Neural cell (in vitro differentiated cells): Measurements from ENCODE around the gene HS1BP3.

ENCODE experiments used
- EP300 ChIP-seq: fragments of 450-650 bp; conservative IDR thresholded peaks from 2 replicates; pipeline ENCODE4 v1.6.1; 2014; ENCODE audit warnings: antibody characterized with exemption, mild to moderate bottlenecking, moderate library complexity; ENCODE audit not compliant: poor library complexity, severe bottlenecking
- EZH2 ChIP-seq: fragments of 200-600, 300-800 bp; shearing (Covaris generic), sonication (generic); IDR thresholded peaks from 2 replicates; pipeline ENCODE4 v1.6.1; 2014; ENCODE audit warnings: antibody characterized with exemption, low read length, borderline replicate concordance, mild to moderate bottlenecking; ENCODE audit not compliant: insufficient read depth, poor library complexity, severe bottlenecking
- MXI1 ChIP-seq: fragments of 450-650 bp; conservative IDR thresholded peaks from 2 replicates; pipeline ENCODE4 v1.6.1; 2014; ENCODE audit warnings: antibody characterized with exemption, mild to moderate bottlenecking; ENCODE audit not compliant: poor library complexity, severe bottlenecking
- POLR2AphosphoS5 ChIP-seq: IDR thresholded peaks from 2 replicates; pipeline ENCODE4 v1.6.1; 2012
- SMC3 ChIP-seq: fragments of 450-650 bp; conservative IDR thresholded peaks from 2 replicates; pipeline ENCODE4 v1.6.1; 2014; ENCODE audit warnings: antibody characterized with exemption, mild to moderate bottlenecking, moderate library complexity; ENCODE audit not compliant: poor library complexity
- TAF1 ChIP-seq: IDR thresholded peaks from 2 replicates; pipeline ENCODE4 v1.6.1; 2012; ENCODE audit warnings: low read depth
- TF ChIP-seq, protein P1 (sequence below): fragments of 450-650 bp; IDR thresholded peaks from 2 replicates; pipeline ENCODE4 v1.5.1; 2014; ENCODE audit warnings: antibody characterized with exemption, mild to moderate bottlenecking, moderate library complexity; ENCODE audit not compliant: poor library complexity, severe bottlenecking
- TF ChIP-seq, protein P2 (sequence below): IDR thresholded peaks from 2 replicates; pipeline ENCODE4 v1.6.1; 2012; ENCODE audit warnings: borderline replicate concordance

DNA sequence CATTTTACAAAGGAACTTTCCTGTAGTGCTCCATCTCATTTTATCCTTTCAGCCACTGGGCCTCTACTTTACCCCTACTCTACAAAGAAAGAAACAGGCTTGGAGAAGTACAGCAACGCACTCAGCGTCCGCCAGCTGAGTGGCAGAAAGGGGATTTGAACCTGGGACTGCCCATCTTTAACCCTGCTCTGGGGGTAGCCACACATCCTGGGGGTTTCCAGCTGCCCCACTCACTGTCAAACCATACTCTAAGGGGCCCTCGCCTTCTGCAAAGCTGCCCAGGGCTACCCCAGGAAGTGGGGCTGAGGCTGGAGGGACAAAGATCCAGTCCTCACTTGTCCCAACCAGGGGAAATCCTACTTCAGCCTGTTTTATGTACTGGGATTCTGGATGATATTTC lies 17.9 kb downstream of the HS1BP3 start:
- TF ChIP-seq, protein P1, sequence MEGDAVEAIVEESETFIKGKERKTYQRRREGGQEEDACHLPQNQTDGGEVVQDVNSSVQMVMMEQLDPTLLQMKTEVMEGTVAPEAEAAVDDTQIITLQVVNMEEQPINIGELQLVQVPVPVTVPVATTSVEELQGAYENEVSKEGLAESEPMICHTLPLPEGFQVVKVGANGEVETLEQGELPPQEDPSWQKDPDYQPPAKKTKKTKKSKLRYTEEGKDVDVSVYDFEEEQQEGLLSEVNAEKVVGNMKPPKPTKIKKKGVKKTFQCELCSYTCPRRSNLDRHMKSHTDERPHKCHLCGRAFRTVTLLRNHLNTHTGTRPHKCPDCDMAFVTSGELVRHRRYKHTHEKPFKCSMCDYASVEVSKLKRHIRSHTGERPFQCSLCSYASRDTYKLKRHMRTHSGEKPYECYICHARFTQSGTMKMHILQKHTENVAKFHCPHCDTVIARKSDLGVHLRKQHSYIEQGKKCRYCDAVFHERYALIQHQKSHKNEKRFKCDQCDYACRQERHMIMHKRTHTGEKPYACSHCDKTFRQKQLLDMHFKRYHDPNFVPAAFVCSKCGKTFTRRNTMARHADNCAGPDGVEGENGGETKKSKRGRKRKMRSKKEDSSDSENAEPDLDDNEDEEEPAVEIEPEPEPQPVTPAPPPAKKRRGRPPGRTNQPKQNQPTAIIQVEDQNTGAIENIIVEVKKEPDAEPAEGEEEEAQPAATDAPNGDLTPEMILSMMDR = no peak
- TF ChIP-seq POLR2AphosphoS5 (no peak), EP300 (no peak), TAF1 (no peak), EZH2 (no peak), SMC3 (no peak), MXI1 (no peak)
- TF ChIP-seq, protein P2, sequence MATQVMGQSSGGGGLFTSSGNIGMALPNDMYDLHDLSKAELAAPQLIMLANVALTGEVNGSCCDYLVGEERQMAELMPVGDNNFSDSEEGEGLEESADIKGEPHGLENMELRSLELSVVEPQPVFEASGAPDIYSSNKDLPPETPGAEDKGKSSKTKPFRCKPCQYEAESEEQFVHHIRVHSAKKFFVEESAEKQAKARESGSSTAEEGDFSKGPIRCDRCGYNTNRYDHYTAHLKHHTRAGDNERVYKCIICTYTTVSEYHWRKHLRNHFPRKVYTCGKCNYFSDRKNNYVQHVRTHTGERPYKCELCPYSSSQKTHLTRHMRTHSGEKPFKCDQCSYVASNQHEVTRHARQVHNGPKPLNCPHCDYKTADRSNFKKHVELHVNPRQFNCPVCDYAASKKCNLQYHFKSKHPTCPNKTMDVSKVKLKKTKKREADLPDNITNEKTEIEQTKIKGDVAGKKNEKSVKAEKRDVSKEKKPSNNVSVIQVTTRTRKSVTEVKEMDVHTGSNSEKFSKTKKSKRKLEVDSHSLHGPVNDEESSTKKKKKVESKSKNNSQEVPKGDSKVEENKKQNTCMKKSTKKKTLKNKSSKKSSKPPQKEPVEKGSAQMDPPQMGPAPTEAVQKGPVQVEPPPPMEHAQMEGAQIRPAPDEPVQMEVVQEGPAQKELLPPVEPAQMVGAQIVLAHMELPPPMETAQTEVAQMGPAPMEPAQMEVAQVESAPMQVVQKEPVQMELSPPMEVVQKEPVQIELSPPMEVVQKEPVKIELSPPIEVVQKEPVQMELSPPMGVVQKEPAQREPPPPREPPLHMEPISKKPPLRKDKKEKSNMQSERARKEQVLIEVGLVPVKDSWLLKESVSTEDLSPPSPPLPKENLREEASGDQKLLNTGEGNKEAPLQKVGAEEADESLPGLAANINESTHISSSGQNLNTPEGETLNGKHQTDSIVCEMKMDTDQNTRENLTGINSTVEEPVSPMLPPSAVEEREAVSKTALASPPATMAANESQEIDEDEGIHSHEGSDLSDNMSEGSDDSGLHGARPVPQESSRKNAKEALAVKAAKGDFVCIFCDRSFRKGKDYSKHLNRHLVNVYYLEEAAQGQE = no peak
